Thoracic aorta (tissue), 2 donors: Measurements from ENCODE around the gene ABRACL. TPM values are rescaled to one million over a fixed set of nuclear protein-coding genes. Genes with fewer than 3 reads are reported as not detected.

Source experiments
- ATAC-seq: fragments of 150-250 bp; one replicate; pipeline ENCODE4 v1.8.0; 2017; ENCODE audit warnings: low read depth; ENCODE audit not compliant: insufficient number of reproducible peaks, low FRiP score
- DNase-seq: peaks from one replicate; pipeline ENCODE4 v3.0.0-alpha.2; 2020; ENCODE audit warnings: low spot score
- H3K27ac ChIP-seq, 2 donors: fragments of 200-600 bp; sonication (generic); 1 replicate in 1 of 2; 2 replicates in 1 of 2; pipeline ENCODE4 v1.5.1; 2016; ENCODE audit warnings: mild to moderate bottlenecking in 2 of 2, moderate library complexity in 2 of 2
- H3K27me3 ChIP-seq: fragments of 200-600 bp; sonication (generic); replicated peaks from 2 replicates; pipeline ENCODE4 v1.6.0; 2016; ENCODE audit warnings: mild to moderate bottlenecking; ENCODE audit not compliant: insufficient read depth
- H3K36me3 ChIP-seq: fragments of 200-600 bp; sonication (generic); one replicate; pipeline ENCODE4 v1.5.1; 2016
- H3K4me1 ChIP-seq, 2 donors: fragments of 200-600 bp; sonication (generic); 1 replicate in 1 of 2; 2 replicates in 1 of 2; pipeline versions ENCODE4 v1.5.1 to v1.6.0; 2016; ENCODE audit warnings: low read depth in 2 of 2, mild to moderate bottlenecking in 1 of 2; ENCODE audit not compliant: control insufficient read depth in 1 of 2
- H3K4me3 ChIP-seq: fragments of 200-600 bp; sonication (generic); 2 replicates; pipeline ENCODE4 v1.5.1; 2016; ENCODE audit warnings: mild to moderate bottlenecking
- H3K9me3 ChIP-seq: fragments of 200-600 bp; sonication (generic); 2 replicates; pipeline ENCODE4 v1.5.1; 2016
- total RNA-seq, 2 donors: library from RNA; depleted of rRNA; stranded (reverse); fragments of >200 nt; gene quantifications; one replicate each; pipeline versions ENCODE4 v1.1.0 to v1.2.3, GENCODE V29; 2016
- TF ChIP-seq, protein P1 (sequence below): fragments of 200-600 bp; sonication (generic); IDR thresholded peaks from one replicate; pipeline ENCODE4 v1.5.1; 2019; ENCODE audit warnings: antibody characterized with exemption

Gene ABRACL
- total RNA-seq, 2 donors from 2014 or later, result 21.8 to 37.5 TPM

DNA sequence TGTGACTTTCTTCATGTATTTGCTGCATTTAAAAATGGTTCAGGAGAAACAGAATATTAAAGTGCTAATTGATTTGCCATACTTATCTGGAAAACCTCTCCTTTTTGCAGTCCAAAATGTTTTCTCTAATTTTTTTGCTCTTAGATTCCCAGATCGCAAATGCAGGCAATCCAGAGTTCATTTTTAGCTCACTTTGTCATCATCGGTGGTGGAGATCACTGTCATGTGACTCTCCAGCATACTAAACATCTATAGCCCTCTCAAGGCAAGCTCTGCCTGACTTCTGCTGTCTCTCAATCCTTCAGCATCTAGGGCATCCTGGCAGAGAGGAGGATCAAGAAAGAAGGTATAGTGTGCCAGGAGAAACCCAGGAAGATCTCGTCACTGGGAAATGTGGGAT, 24.8 kb downstream of the ABRACL start:
- no peaks in the 10 kb centered on the region for H3K36me3 ChIP-seq
- TF ChIP-seq, protein P1, sequence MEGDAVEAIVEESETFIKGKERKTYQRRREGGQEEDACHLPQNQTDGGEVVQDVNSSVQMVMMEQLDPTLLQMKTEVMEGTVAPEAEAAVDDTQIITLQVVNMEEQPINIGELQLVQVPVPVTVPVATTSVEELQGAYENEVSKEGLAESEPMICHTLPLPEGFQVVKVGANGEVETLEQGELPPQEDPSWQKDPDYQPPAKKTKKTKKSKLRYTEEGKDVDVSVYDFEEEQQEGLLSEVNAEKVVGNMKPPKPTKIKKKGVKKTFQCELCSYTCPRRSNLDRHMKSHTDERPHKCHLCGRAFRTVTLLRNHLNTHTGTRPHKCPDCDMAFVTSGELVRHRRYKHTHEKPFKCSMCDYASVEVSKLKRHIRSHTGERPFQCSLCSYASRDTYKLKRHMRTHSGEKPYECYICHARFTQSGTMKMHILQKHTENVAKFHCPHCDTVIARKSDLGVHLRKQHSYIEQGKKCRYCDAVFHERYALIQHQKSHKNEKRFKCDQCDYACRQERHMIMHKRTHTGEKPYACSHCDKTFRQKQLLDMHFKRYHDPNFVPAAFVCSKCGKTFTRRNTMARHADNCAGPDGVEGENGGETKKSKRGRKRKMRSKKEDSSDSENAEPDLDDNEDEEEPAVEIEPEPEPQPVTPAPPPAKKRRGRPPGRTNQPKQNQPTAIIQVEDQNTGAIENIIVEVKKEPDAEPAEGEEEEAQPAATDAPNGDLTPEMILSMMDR, result no peak
- no peak for ATAC-seq
- no peak overlapping the region for H3K4me3 ChIP-seq
- H3K27me3 ChIP-seq, result no peaks in the 10 kb centered on the region
- peaks cover 2 to 14% of the 10 kb centered on the region in 2 donors for H3K4me1 ChIP-seq
- H3K27ac ChIP-seq, result no peak overlapping the region
- no peaks in the 10 kb centered on the region for H3K9me3 ChIP-seq
- no peak for DNase-seq

DNA sequence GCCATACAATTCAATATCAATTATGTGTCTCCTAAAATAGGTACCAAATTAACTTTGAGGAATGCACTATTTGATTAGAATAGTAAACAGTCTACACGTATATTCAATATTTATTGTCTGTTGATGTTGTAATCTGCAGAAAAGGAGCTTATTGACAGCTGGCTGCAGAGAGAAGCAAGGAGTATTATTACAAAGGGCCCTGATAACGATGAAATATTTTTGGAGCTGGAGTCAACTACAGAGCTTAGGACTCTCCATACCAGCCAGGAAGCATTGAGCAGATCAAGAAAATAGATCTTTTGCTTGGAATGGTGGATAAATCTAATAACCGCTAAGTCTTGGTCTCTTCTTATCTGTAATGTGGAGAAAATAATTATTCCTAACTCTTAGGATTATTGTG, 25.5 kb downstream of the ABRACL start:
- TF ChIP-seq, protein P1, result no peak
- no peak overlapping the region for H3K4me3 ChIP-seq
- DNase-seq, result no peak
- H3K36me3 ChIP-seq, result no peaks in the 10 kb centered on the region
- no peaks in the 10 kb centered on the region for H3K27me3 ChIP-seq
- H3K4me1 ChIP-seq, result peaks cover 2 to 13% of the 10 kb centered on the region in 2 donors
- H3K9me3 ChIP-seq, result no peaks in the 10 kb centered on the region
- no peak overlapping the region for H3K27ac ChIP-seq
- ATAC-seq, result no peak

DNA sequence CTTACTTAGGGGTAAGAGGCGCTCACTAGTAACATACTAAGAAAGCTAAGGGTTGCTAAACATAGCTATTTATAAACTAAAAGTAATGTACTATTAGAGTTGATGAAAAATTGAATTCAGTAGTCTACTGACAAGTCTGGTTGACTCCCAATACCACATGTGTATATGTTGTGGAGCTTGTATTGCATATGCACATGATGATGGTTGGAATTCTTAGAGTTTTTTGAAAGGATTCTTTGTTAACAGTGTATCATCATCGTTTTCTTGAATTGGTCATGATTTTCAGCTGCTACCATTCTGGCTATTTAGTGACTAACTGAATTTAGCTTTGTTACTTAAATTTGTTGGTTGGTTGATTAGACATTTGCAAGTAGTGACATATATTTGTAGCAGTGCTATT, 27.2 kb downstream of the ABRACL start:
- Histone ChIP-seq H3K27ac (no peak overlapping the region), H3K4me3 (no peak overlapping the region), H3K36me3 (no peaks in the 10 kb centered on the region), H3K27me3 (no peaks in the 10 kb centered on the region), H3K9me3 (no peaks in the 10 kb centered on the region), H3K4me1 (peaks cover 2 to 12% of the 10 kb centered on the region in 2 donors)
- no peak for DNase-seq
- TF ChIP-seq, protein P1, result no peak
- no peak for ATAC-seq

DNA sequence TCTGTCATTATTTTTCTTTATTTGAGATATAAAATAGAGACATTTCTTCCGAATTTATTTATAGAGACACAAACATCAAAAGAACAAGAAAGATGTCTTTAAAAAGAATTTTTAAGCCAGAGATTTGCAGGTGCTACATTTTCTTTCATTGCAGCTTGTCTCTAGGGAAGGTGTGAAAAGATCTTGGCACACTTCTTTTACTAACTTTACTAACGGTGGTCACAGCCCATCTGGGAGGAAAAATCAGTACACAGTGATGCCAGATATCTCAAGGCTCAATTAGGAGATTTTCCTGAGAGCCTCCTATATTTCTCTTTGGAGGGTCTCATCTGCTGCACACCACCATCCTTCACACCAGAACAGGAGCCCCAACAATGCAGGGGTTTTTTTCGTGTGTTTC, 29.5 kb downstream of the ABRACL start:
- TF ChIP-seq, protein P1, result no peak
- no peak for ATAC-seq

DNA sequence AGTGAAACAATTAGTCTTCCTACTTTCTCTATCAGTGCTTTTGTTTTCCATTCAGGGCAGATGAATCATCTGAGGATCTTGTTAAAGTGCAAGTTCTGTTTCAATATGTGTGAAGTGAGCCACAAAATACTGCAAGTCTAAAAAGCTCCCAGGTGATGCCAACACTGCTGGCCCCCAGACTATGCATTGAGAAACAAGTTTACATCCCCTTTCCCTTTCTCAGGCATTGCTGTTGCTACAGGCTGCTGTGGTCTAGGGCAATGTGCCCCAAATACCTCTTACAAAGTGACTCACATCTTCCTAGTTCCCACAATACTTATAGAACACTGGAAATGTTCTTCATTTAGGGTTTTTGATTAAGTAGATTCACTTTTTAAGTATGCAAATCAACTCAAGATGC, 31.8 kb downstream of the ABRACL start:
- no peaks in the 10 kb centered on the region for H3K4me1 ChIP-seq
- TF ChIP-seq, protein P1, result no peak
- DNase-seq (no peak), ATAC-seq (no peak)
- no peaks in the 10 kb centered on the region for H3K36me3 ChIP-seq
- H3K9me3 ChIP-seq, result no peaks in the 10 kb centered on the region
- H3K27ac ChIP-seq, result no peak overlapping the region
- H3K27me3 ChIP-seq, result no peaks in the 10 kb centered on the region
- no peak overlapping the region for H3K4me3 ChIP-seq

More for the DNA sequence above, 29.5 kb downstream of the ABRACL start:
- Histone ChIP-seq H3K9me3 (no peaks in the 10 kb centered on the region), H3K4me3 (no peak overlapping the region), H3K4me1 (no peaks in the 10 kb centered on the region), H3K27me3 (no peaks in the 10 kb centered on the region), H3K27ac (no peak overlapping the region), H3K36me3 (no peaks in the 10 kb centered on the region)
- DNase-seq, result no peak
